CD4-positive, alpha-beta T cell treated with Interleukin-10 for 1 hour (primary cell): ENCODE measurements around the gene EDIL3.

Experiments used
- DNase-seq: peaks from one replicate; pipeline ENCODE4 v3.0.0-alpha.2; 2020

EDIL3 gene

GRCh38 chr5:83937837-83938236 lies 446.8 kb downstream of the EDIL3 start:
- DNase-seq = no peak

DNA sequence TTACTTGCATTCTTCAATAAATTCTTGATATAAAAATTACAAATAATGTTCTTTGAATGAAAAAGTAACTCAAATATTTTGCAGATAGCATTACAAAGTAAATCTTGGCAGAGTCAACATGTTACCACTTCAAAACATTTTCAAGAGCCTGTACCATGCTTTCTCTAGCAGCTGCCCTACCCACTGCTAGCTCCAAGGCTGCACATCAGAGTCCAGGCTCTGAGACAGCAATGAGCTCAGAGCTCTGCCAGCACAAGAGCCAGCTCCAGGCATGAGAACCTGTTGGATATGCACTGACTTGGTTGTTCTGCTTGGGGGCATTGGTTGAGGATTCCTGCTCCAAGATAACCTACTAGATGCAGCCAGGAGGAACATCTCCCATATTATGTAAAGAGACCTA lies 452.7 kb downstream of the EDIL3 start:
- no peak for DNase-seq

GRCh38 chr5:83927140-83927733 lies 457.4 kb downstream of the EDIL3 start:
- DNase-seq = peak; percentile 14

DNA sequence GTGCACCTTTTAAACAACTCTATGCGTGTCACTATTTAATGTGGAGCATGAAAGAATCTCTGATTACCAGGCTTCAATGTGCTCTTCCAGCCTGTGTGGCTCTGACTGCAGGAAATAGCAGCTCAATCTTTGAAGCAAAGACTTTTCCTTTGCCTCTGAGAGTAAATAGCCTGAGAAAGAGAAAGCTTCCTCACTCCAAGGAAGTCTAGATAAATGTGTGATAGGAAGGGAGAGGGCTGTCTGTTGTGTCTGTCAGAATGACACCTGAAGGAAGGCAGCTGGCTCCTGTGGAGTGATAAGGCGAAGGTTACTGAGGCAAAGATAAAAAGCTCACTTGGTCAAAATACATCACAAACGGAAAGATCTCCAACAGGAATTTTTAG lies 458.7 kb downstream of the EDIL3 start:
- no peak for DNase-seq

- DNase-seq = no peak
Observed at GRCh38 chr5:83925321-83925954, 459.2 kb downstream of the EDIL3 start.

- DNase-seq = no peak
Observed at GRCh38 chr5:83924891-83925290, 459.8 kb downstream of the EDIL3 start.

- no peak for DNase-seq
Observed at GRCh38 chr5:83924171-83924570, 460.5 kb downstream of the EDIL3 start.

- DNase-seq = no peak
Observed at GRCh38 chr5:83922699-83923098, 462.0 kb downstream of the EDIL3 start.

- DNase-seq = no peak
Observed at GRCh38 chr5:83921666-83922193, 462.9 kb downstream of the EDIL3 start.

DNA sequence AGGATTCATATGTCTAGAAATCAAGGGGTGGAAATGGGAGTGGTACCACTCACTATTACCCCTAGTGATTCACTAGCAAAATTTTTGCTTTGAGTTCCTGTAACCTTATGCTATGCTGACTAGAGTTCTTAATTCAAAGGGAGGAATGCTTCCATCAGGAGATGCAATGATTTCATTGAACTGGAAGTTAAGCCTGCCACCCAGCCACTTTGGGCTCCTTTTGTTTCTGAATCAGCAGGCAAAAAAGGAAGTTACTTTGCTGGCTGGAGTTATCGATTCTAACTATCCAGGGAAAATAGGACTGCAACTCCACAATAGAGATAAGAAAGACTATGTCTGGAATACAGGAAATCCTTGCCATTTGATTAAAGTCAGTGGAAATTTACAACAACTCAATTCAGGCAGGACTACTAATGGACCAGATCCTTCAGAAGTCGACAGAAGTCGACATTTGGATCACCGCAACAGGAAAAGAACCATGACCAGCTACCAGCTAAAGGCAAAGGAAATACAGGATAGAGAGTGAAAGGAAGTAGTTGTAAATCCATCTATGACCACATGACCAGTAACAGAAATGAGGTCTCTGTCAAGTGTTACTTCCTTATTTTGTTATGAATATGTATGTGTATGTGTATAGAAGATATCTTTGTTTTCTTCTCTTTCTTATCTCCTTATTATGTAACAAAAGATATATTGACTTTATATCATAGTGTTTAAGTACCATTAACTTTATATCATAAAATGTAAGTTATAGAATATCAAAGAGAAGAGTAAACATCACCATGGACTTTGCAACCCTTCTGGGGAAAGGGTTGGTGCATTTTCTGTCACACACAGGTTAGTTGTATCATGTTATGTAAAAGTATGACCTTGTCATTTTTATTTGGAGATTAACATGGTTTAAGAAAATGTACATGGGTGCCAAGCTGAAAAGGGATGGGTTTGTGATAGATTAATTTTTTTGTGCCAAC lies 465.3 kb downstream of the EDIL3 start:
- DNase-seq = no peak

- no peak for DNase-seq
Observed at GRCh38 chr5:83917261-83917908, 467.3 kb downstream of the EDIL3 start.

DNA sequence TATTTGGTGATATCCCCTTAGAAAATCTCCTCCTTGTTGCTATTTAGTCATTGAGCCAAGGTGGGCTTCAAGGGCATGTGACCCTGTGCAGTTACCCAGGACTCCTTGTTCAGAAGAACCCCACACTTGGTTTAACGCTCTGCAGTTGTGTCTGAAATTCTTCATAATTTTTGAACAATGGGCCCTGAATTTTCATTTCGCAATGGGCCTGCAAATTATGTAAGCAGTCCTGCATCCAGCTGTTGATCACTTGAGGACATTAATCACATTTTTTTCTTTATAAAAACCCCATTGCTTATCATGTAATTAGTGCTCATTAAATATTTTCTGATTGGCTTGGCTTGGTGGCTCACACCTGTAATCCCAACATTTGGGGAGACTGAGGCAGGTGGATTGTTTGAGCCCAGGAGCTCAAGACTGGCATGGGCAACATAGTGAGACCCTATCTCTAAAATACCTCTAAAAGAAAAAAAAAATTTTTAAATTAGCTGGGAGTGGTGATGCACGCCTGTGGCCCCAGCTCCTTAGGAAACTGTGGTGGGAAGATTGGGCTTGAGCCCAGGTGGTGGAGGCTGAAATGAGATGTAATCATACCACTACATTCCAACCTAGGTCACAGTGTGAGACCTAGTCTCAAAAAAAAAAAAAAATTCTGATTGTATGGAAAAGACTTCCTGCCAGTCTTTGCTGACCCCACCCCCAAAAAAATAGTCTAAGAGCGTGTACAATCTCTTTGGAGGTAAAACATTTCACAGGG lies 469.8 kb downstream of the EDIL3 start:
- DNase-seq = no peak

GRCh38 chr5:83914199-83914598 lies 470.5 kb downstream of the EDIL3 start:
- DNase-seq = no peak

- DNase-seq = no peak
Observed at GRCh38 chr5:83913593-83913992, 471.1 kb downstream of the EDIL3 start.

GRCh38 chr5:83911367-83911919 lies 473.2 kb downstream of the EDIL3 start:
- DNase-seq = no peak

- DNase-seq = no peak
Observed at GRCh38 chr5:83900306-83900705, 484.4 kb downstream of the EDIL3 start.

GRCh38 chr5:83899326-83899970 lies 485.2 kb downstream of the EDIL3 start:
- DNase-seq = no peak

DNA sequence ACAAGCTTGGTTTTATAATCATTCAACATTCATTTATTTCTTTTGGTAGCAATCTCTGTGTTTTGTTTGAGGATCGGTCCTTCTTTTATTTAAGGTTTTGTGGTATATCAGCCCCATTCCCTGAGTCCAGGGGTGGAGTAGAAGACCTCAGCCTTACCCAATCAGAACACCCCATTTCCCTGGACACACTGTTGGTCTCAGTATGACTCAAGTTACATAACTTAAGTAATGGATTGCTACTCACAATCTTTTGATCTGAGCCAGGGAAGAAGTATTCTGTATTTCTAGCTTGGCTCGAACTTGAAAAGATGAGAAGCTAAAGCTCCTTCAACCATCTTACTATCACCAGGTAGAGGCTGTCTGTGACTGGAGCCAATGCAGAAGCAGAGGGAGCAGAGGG lies 488.8 kb downstream of the EDIL3 start:
- no peak for DNase-seq

DNA sequence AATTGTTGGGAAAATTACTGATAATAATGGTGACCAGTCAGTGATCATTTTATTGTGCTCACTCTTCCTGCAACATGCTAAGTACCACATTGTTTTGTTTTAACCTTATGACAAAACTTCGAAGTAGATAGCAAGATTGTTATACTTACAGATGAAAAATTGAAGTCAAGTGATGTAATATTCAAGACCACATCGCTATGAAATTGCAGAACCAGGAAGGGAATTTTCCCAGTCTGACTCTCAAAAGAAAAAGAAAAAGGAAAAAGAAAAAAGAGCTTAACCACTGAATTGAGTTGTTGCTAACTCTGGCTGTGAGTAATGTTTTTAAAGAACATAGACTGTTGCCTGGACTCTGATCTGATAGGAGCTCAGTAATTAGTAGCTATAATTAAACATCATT lies 493.4 kb downstream of the EDIL3 start:
- no peak for DNase-seq
